ENCODE results near the gene F2R.

F2R gene

DNA sequence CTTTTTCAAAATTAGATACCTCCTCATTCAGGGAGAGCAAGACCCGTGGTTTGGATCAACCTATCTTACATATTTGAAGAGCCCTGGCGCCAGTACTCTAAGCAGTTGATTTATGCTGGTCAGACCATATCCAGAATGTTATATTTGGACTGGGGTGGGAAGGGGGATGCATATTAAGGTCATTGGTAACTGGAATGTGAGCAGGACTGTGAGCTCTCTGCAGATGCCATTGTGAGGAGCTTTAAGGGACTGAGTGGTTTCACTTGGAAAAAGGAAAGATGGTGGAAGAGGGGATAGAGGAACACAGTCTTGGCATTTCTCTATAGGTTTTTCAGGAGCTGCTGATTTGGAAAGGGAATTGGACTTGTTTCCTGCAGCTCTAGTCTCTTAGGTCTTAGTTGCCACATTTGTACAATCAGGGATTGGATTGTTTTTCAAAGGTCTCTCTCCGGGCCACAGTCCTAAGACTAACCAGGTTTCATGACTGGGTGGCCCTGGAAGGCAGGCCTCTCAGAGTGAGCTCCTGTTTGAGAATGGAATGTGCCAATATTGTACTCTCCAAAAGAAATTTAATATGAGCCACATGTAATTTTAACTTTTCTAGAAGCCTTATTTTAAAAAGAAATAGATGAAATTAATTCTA is 25.8 kb upstream of the F2R start:
- no peak for DNase-seq (ENCODE audit: low read depth in 2 of 3, low spot score in 2 of 3)

DNA sequence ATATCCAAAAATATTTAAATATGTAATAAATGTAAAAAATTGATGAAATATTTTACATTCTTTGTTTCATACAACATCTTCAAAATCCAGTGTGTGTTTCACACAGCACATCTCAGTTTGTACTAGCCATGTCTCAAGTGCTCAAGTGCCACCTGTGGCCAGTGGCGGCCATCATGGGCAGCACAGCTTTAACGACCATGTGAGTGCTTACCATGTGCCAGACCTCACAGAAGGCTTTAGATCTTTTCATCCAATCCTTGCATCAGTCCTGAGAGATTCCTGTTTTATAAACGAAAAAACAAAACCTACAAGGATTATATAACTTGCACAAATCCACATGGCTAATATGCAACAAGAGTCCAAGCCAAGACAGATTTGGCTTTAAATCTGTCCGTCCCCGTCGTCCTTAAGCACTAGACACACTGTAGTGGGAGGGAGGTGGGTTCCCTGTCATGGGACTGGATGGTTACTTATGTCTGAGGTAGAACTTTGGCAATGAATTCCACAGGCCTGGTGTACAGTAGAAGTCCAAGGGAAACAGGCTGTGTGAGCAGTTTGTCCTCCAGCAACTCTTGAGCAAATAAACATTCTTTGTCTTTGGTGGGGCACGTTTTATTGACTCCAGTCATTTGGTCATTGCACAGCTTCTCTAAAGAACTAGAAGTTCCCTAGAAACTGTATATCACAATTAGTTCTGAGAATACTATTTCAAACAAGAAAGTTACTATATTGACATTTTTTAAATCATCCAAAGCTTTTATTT is 25.0 kb upstream of the F2R start:
- DNase-seq (ENCODE audit: low read depth in 2 of 3, low spot score in 2 of 3): no peak

DNA sequence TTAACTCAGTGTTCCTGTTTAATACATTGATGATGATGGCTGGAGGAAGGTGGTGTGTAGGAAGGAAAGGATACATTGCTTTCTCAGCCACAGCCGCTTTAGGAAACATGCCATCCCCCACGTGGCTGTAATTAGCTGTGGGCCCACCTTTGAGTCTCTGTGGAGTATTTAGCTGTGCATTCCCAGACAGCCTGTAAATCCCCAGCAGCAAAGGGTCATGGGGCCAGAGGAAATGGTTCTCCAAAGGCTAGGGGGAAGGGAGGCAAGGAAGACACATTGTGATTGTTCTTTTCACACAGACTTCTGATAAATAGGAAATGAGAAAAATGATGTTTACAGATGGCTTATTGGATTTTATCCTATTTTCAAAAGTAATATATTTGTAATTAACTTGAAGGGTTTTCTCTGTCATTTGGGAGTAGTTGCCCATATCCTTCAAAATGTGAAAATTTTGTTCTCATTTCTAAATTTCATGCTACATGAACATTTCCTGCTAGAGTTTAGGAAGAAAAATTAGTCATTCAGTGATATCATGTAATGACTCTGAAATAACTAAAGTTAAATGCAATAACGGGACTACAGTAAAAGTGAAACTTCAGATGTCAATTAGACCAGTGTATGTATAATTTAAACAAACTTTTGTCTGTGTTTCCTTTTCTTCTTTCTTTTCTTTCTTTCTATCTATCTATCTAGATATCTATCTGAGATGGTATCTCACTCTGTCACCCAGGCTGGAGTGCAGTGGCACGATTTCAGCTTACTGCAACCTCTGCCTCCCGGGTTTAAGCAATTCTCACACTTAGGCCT is 24.3 kb upstream of the F2R start:
- no peak for DNase-seq (ENCODE audit: low read depth in 2 of 3, low spot score in 2 of 3)

DNA sequence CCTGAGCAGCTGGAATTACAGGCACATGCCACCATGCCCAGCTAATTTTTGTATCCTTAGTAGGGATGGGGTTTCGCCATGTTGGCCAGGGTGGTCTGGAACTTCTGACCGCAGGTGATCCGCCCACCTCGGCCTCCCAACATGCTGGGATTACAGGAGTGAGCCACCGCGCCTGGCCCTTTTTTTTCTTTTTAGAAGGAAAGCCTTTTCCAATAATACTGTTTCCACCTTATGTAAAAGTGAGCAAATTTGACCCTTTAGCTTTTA is 23.7 kb upstream of the F2R start:
- DNase-seq (ENCODE audit: low read depth in 2 of 3, low spot score in 2 of 3): no peak

GRCh38 chr5:76692651-76693050 is 23.3 kb upstream of the F2R start:
- DNase-seq (ENCODE audit: low read depth in 2 of 3, low spot score in 2 of 3): no peak

- DNase-seq (ENCODE audit: low read depth in 2 of 3, low spot score in 2 of 3): no peak
Observed at GRCh38 chr5:76693141-76693540, 22.8 kb upstream of the F2R start.

GRCh38 chr5:76694317-76694716 is 21.6 kb upstream of the F2R start:
- no peak for DNase-seq (ENCODE audit: low read depth in 2 of 3, low spot score in 2 of 3)

- DNase-seq (ENCODE audit: low read depth in 2 of 3, low spot score in 2 of 3): no peak
Observed at GRCh38 chr5:76695346-76695745, 20.6 kb upstream of the F2R start.

DNA sequence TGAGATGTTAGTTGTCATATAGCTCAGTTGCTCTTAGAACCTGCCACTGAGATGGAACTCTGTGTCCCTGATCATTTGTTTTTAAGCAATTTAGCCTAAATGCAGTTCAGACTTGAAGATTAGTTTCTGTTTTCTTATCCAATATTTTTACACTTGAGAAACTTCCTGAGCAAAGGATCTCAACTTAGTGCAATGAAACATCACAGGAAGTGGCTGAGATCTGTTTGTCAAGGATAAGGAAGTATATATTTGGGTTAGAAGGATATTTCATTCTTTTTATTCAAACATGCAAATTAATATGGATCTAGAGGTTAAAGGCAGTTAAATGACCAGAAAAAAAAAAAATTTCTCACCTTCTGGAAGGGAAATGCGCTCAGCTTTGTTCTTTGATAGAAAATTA is 19.7 kb upstream of the F2R start:
- DNase-seq (ENCODE audit: low read depth in 2 of 3, low spot score in 2 of 3): no peak

DNA sequence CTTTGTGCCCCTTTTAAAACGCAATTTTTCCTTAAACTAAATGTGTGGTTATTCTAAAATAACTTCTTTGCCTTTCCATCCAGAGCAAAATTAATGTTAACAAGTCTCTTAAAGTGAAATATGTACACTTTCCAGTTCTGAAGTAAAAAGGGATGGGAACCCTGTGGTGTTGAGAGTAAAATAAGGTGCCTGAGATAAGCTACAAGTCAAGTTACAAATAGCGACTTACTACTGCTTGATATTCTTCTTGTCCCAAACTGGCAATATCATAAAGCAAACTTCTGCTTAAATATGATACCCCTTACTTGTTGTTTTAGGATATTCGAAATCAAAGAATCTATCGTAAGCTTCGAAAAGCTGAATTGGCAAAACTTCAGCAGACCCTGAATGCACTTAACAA is 18.3 kb upstream of the F2R start:
- no peak for DNase-seq (ENCODE audit: low read depth in 2 of 3, low spot score in 2 of 3)

GRCh38 chr5:76700571-76700970 is 15.4 kb upstream of the F2R start:
- no peak for DNase-seq (ENCODE audit: low read depth in 2 of 3, low spot score in 2 of 3)

- DNase-seq (ENCODE audit: low read depth in 2 of 3, low spot score in 2 of 3): no peak
Observed at GRCh38 chr5:76701298-76701697, 14.6 kb upstream of the F2R start.

DNA sequence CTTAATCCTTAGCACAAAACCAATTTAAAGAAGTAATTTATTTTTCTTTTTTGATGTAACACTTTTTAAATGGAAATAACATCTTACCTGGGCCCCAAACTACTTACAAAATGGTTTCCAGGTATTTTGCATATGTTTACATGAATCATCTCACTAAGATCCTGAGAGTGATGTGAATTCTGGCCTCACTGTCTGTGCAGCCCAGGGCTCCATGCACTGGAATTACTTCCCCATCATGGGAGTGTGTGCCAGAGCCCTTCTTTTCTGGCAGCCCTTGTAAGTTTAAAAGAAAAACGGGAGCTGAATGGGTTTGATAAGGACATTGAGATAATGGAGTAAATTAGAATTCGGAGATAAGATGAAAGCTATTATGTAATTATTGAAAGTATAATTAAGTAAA is 12.2 kb upstream of the F2R start:
- DNase-seq (ENCODE audit: low read depth in 2 of 3, low spot score in 2 of 3): no peak

GRCh38 chr5:76704131-76704663 is 11.7 kb upstream of the F2R start:
- no peak for DNase-seq (ENCODE audit: low read depth in 2 of 3, low spot score in 2 of 3)

DNA sequence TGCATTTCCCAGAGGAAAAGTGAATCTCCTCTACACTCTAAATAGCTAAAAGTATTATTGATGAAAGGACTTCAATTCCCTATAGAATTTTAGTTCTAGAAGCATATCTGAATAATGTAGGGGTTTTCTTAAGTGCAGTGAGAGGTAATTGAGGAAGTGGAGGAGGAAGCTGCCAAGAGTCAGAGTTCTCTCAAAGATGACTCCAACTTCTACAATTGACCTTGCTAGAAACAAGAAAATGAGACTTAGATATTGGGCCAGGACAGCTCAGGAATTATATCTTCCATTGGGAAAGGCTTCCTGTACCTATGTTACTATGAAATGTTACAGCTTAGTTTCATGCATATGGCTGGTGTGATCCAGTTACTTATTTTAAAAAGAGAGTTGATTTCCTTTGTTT is 10.4 kb upstream of the F2R start:
- DNase-seq (ENCODE audit: low read depth in 2 of 3, low spot score in 2 of 3): no peak

DNA sequence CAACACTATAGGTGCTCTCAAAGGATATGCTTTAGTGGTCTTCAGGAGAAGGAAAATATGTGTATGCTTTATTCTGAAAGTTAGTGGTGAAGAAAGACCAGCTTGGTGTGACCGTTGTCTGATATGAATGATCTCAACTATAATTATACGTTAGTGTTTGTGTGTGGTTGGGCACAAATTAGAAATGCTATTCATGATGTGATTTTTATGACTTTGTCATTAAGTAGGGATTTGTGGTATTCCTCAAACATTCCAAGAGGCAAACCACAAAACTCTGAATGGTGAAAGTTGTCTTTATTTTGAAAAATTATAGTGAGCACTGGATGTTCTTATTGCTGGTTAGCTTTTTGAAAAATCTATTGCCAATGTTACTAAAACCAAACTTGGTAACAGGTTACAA is 6.2 kb upstream of the F2R start:
- DNase-seq (ENCODE audit: low read depth in 2 of 3, low spot score in 2 of 3): no peak

- no peak for DNase-seq (ENCODE audit: low read depth in 2 of 3, low spot score in 2 of 3)
Observed at GRCh38 chr5:76710991-76711390, 4.9 kb upstream of the F2R start.

- no peak for DNase-seq (ENCODE audit: low read depth in 2 of 3, low spot score in 2 of 3)
Observed at GRCh38 chr5:76714751-76715485, 1.0 kb upstream of the F2R start.

- no peak for DNase-seq (ENCODE audit: low read depth in 2 of 3, low spot score in 2 of 3)
Observed at GRCh38 chr5:76715486-76715735, 515 bp upstream of the F2R start.

DNA sequence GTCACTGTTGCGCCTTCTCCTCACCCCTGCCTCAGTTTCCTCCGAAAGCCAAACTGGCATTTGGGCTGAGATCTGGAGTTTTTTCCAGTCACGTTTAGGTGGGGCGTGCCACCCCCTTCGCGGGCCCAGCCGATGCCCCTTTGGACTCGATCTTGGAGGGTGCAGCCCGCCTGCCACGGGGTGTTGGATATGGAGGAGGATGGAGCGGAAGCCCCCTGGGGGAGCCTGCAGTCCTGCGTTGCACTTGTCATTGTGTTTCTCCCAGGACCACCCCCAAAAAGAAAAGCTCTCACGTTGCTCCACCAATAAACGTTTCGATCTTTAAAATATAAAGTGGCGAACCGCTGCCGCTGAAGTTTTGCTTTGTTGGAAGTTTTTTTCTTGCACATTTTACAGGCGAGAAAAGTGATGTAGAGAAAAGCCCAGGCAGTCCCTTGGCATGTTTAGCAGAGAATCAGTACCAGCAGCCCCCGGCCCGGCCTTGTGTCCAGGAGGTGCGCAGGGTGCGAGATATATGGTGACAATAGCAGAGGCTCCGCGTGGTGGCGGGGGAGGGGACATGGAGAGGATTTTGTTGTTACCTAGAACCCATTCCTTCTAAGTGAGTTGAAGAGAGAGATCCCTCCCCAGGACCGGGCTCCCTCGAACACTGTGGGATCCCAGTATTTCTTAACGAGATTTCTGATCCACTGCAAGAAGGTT is 681 bp downstream of the F2R start:
- DNase-seq (ENCODE audit: low read depth in 2 of 3, low spot score in 2 of 3): peak in 1 of 3 experiments; percentile 15
